Activated T-cell treated with anti-CD3 and anti-CD28 coated beads for 4 hours (primary cell): ENCODE measurements around the gene DMBT1.
"Not testable (repeated sequence)": the region's sequence is repeated elsewhere in the genome, so short reads cannot be mapped to it uniquely, and the experiment has no call there.

ENCODE experiments used
- DNase-seq: peaks from one replicate; pipeline ENCODE4 v3.0.0-alpha.2; 2020

The DMBT1 gene

GRCh38 chr10:122588381-122588780 lies 27.8 kb downstream of the DMBT1 start:
- DNase-seq: no peak

GRCh38 chr10:122590153-122590552 lies 29.6 kb downstream of the DMBT1 start:
- no peak for DNase-seq

GRCh38 chr10:122591736-122592135 lies 31.2 kb downstream of the DMBT1 start:
- no peak for DNase-seq

GRCh38 chr10:122592161-122592560 lies 31.6 kb downstream of the DMBT1 start:
- DNase-seq: no peak

GRCh38 chr10:122617476-122618270 lies 57.1 kb downstream of the DMBT1 start:
- DNase-seq: no peak

GRCh38 chr10:122618461-122619165 lies 58.1 kb downstream of the DMBT1 start:
- no peak for DNase-seq

- not testable (repeated sequence) for DNase-seq
These were observed 60.4 kb downstream of the DMBT1 start for GRCh38 chr10:122620961-122621360.

- no peak for DNase-seq
These were observed 64.0 kb downstream of the DMBT1 start for GRCh38 chr10:122624546-122624945.

- DNase-seq: no peak
These were observed 70.0 kb downstream of the DMBT1 start for GRCh38 chr10:122630526-122630925.

- no peak for DNase-seq
These were observed 71.5 kb downstream of the DMBT1 start for GRCh38 chr10:122632031-122632430.

- DNase-seq: no peak
These were observed 72.0 kb downstream of the DMBT1 start for GRCh38 chr10:122632576-122632975.

GRCh38 chr10:122636953-122637352 lies 76.4 kb downstream of the DMBT1 start:
- no peak for DNase-seq

GRCh38 chr10:122637376-122637775 lies 76.8 kb downstream of the DMBT1 start:
- no peak for DNase-seq

- no peak for DNase-seq
These were observed 77.6 kb downstream of the DMBT1 start for GRCh38 chr10:122638106-122638505.

GRCh38 chr10:122639801-122640200 lies 79.2 kb downstream of the DMBT1 start:
- DNase-seq: no peak

GRCh38 chr10:122640921-122641320 lies 80.4 kb downstream of the DMBT1 start:
- no peak for DNase-seq

- no peak for DNase-seq
These were observed 82.4 kb downstream of the DMBT1 start for GRCh38 chr10:122642726-122643605.

GRCh38 chr10:122643931-122644534 lies 83.5 kb downstream of the DMBT1 start:
- no peak for DNase-seq

- no peak for DNase-seq
These were observed 86.2 kb downstream of the DMBT1 start for GRCh38 chr10:122646511-122647382.

- no peak for DNase-seq
These were observed 86.9 kb downstream of the DMBT1 start for GRCh38 chr10:122647383-122647968.
